Erythroblast (primary cell): Measurements from ENCODE around the gene PAQR5.
"Not testable (repeated sequence)": the region's sequence is repeated elsewhere in the genome, so short reads cannot be mapped to it uniquely, and the experiment has no call there.

ENCODE experiments used
- DNase-seq, 2 experiments: peaks; one replicate each; lab custom pipeline; 2025; lab: John Stamatoyannopoulos, UW
- GATA1 ChIP-seq: IDR thresholded peaks from 2 replicates; pipeline ENCODE4 v1.6.1; 2011; ENCODE audit warnings: low read depth, mild to moderate bottlenecking, control low read depth, low read length, moderate library complexity
- POLR2A ChIP-seq: IDR thresholded peaks from 2 replicates; pipeline ENCODE4 v1.6.1; 2011; ENCODE audit warnings: mild to moderate bottlenecking, low read length

The PAQR5 gene

GRCh38 chr15:69434238-69434637 lies 135.5 kb downstream of the PAQR5 start:
- DNase-seq: no peak
- TF ChIP-seq POLR2A (no peak), GATA1 (no peak)

GRCh38 chr15:69434679-69435078 lies 136.0 kb downstream of the PAQR5 start:
- DNase-seq: no peak
- TF ChIP-seq GATA1: no peak
- no peak for TF ChIP-seq POLR2A

- no peak for DNase-seq
- no peak for TF ChIP-seq GATA1
- no peak for TF ChIP-seq POLR2A
These were observed 137.3 kb downstream of the PAQR5 start for GRCh38 chr15:69435985-69436384.

- no peak for TF ChIP-seq GATA1
- DNase-seq: no peak
These were observed 138.2 kb downstream of the PAQR5 start for GRCh38 chr15:69436951-69437350.

GRCh38 chr15:69439623-69440022 lies 140.9 kb downstream of the PAQR5 start:
- no peak for TF ChIP-seq POLR2A
- TF ChIP-seq GATA1: no peak
- DNase-seq: no peak

GRCh38 chr15:69443032-69443611 lies 144.4 kb downstream of the PAQR5 start:
- DNase-seq: no peak

GRCh38 chr15:69444686-69445085 lies 146.0 kb downstream of the PAQR5 start:
- no peak for TF ChIP-seq POLR2A
- no peak for TF ChIP-seq GATA1
- no peak for DNase-seq

More at GRCh38 chr15:69443032-69443611, 144.4 kb downstream of the PAQR5 start:
- no peak for TF ChIP-seq POLR2A
- TF ChIP-seq GATA1: no peak

GRCh38 chr15:69446953-69447352 lies 148.2 kb downstream of the PAQR5 start:
- DNase-seq: no peak
- TF ChIP-seq GATA1 (no peak), POLR2A (no peak)

GRCh38 chr15:69450221-69450620 lies 151.5 kb downstream of the PAQR5 start:
- DNase-seq: not testable (repeated sequence)

- no peak for DNase-seq
- TF ChIP-seq POLR2A (no peak), GATA1 (no peak)
These were observed 152.4 kb downstream of the PAQR5 start for GRCh38 chr15:69450968-69451695.

- TF ChIP-seq POLR2A (no peak), GATA1 (no peak)
- DNase-seq: peak; percentile 90 to 95
These were observed 153.4 kb downstream of the PAQR5 start for GRCh38 chr15:69451951-69452691.

GRCh38 chr15:69452692-69453521 lies 154.2 kb downstream of the PAQR5 start, which contains the start of gene RPLP1:
Gene RPLP1 (plus strand): TSS chr15:69452818. CDS start chr15:69452949, 131 bp downstream.
- DNase-seq: peak; percentile 96 to 98
- TF ChIP-seq GATA1 (no peak), POLR2A (peak; percentile 99)

- no peak for DNase-seq
- TF ChIP-seq POLR2A (no peak), GATA1 (no peak)
These were observed 156.2 kb downstream of the PAQR5 start for GRCh38 chr15:69454953-69455352.
